ENCODE results near the gene KIZ. TPM values are rescaled to one million over a fixed set of nuclear protein-coding genes. Genes with fewer than 3 reads are reported as not detected.

The KIZ gene
- total RNA-seq, 1 experiment from 2014 or later = 17.6 TPM

DNA sequence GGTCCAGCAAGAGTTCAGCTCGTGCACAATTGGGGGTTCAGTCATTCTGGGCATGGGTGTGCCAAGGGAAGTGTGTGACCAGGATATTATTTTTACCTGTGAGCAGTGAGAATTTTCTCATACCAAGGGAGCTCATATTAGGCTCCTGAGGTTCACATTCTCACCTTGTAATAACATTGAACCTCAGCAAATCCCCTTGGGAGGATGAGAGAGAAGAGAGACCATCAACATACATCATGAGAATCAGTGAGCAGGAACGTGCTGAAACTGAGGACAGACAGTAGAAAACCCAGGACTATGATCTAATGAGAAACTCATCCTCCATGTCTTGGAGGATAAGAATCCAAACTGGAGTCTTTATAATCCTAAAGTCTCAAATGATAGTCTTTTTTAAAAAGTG is 143.9 kb downstream of the KIZ start:
- H3K4me3 ChIP-seq (replicated peaks in 1 of 2; ENCODE audit: low read depth in 1 of 2, low read length in 2 of 2) = no peak overlapping the region
- ChIA-PET POLR2A (no interaction called here), CTCF (no interaction called here), RAD21 (ENCODE audit: low non-redundant PET in 1 of 2, low total read pairs in 2 of 2, uncharacterized antibody in 2 of 2, unreplicated experiment in 2 of 2) (no interaction called here)
- H3K79me2 ChIP-seq (ENCODE audit: insufficient read depth, low read length) = no peaks in the 10 kb centered on the region
- intact Hi-C loops (cut with micrococcal nuclease) = no loop called here
- H3K27ac ChIP-seq (ENCODE audit: low read depth, low read length) = no peak overlapping the region
- no peak overlapping the region for H3K9ac ChIP-seq (ENCODE audit: low read length)
- H3K36me3 ChIP-seq (ENCODE audit: control insufficient read depth in 1 of 2, insufficient read depth in 2 of 2, low read length in 2 of 2) = no peaks in the 10 kb centered on the region
- no peaks in the 10 kb centered on the region for H3K4me1 ChIP-seq (ENCODE audit: control insufficient read depth in 1 of 2, insufficient read depth in 2 of 2, low read length in 2 of 2)
- H3K27me3 ChIP-seq (ENCODE audit: insufficient read depth, low read length) = no peaks in the 10 kb centered on the region
- H2AFZ ChIP-seq (ENCODE audit: low read depth, low read length, poor library complexity, severe bottlenecking) = no peak overlapping the region
- H4K20me1 ChIP-seq (ENCODE audit: insufficient read depth) = no peaks in the 10 kb centered on the region
- no peaks in the 10 kb centered on the region for H3K9me2 ChIP-seq (ENCODE audit: insufficient read depth)
- no peak overlapping the region for H3K4me2 ChIP-seq (ENCODE audit: low read length)
- no peaks in the 10 kb centered on the region; a peak in 1 of 4 replicates for H3K9me3 ChIP-seq (ENCODE audit: control insufficient read depth in 1 of 2, insufficient read depth in 1 of 2, low read depth in 1 of 2, low read length in 2 of 2)
- TF ChIP-seq MAX (IDR thresholded peaks at IDR 0.05) = no peak
- no peak for TF ChIP-seq ZNF274 (IDR thresholded peaks at IDR 0.05; ENCODE audit: low read depth, low read length)
- TF ChIP-seq EZH2 (IDR thresholded peaks at IDR 0.05) = no peak
- TF ChIP-seq, protein P1, sequence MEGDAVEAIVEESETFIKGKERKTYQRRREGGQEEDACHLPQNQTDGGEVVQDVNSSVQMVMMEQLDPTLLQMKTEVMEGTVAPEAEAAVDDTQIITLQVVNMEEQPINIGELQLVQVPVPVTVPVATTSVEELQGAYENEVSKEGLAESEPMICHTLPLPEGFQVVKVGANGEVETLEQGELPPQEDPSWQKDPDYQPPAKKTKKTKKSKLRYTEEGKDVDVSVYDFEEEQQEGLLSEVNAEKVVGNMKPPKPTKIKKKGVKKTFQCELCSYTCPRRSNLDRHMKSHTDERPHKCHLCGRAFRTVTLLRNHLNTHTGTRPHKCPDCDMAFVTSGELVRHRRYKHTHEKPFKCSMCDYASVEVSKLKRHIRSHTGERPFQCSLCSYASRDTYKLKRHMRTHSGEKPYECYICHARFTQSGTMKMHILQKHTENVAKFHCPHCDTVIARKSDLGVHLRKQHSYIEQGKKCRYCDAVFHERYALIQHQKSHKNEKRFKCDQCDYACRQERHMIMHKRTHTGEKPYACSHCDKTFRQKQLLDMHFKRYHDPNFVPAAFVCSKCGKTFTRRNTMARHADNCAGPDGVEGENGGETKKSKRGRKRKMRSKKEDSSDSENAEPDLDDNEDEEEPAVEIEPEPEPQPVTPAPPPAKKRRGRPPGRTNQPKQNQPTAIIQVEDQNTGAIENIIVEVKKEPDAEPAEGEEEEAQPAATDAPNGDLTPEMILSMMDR (IDR thresholded peaks at IDR 0.05 in 2 of 3, conservative IDR thresholded peaks at IDR 0.05 in 1 of 3; ENCODE audit: borderline replicate concordance in 1 of 3, insufficient read depth in 1 of 3, low read depth in 2 of 3, low read length in 2 of 3) = no peak
- no peak for TF ChIP-seq SRF (IDR thresholded peaks at IDR 0.05; ENCODE audit: low read depth)
- no peak for TF ChIP-seq CEBPB (IDR thresholded peaks at IDR 0.05; ENCODE audit: low read depth)
- no peak for TF ChIP-seq EZH2phosphoT487 (IDR thresholded peaks at IDR 0.05; ENCODE audit: borderline replicate concordance)
- TF ChIP-seq POLR2AphosphoS5 (IDR thresholded peaks at IDR 0.05; ENCODE audit: low read depth, low read length) = no peak
- TF ChIP-seq ELF1 (IDR thresholded peaks at IDR 0.05; ENCODE audit: borderline replicate concordance, low read depth) = no peak
- no peak for TF ChIP-seq ZFX (IDR thresholded peaks at IDR 0.05)
- TF ChIP-seq JUND (IDR thresholded peaks at IDR 0.05) = no peak
- TF ChIP-seq RAD21 (IDR thresholded peaks at IDR 0.05; ENCODE audit: low read depth) = no peak
- TF ChIP-seq SIN3A (IDR thresholded peaks at IDR 0.05; ENCODE audit: low read depth) = no peak
- TF ChIP-seq EGR1 (IDR thresholded peaks at IDR 0.05; ENCODE audit: low read depth) = no peak
- TF ChIP-seq YY1 (IDR thresholded peaks at IDR 0.05; ENCODE audit: extremely low read depth, insufficient replicate concordance, low read depth, low read length) = no peak
- TF ChIP-seq TCF7L2 (IDR thresholded peaks at IDR 0.05; ENCODE audit: borderline replicate concordance, extremely low read depth, insufficient read depth, insufficient read length) = no peak
- no peak for TF ChIP-seq FOSL1 (IDR thresholded peaks at IDR 0.05; ENCODE audit: low read depth)
- no peak for TF ChIP-seq ZBTB33 (IDR thresholded peaks at IDR 0.05; ENCODE audit: extremely low read depth, insufficient replicate concordance, low read length)
- no TSS peak for BruUV-seq (replicated peaks)
- DNase-seq (ENCODE audit: low read depth, low spot score) (no peak), ATAC-seq (no peak)
